Breast epithelium (tissue), 4 donors: ENCODE measurements around the gene NSUN2. TPM values are rescaled to one million over a fixed set of nuclear protein-coding genes. Genes with fewer than 3 reads are reported as not detected.

Experiments
- DNase-seq, 2 donors: peaks; one replicate each; pipeline ENCODE4 v3.0.0-alpha.2; 2019; ENCODE audit warnings: low spot score in 2 of 2
- H3K27ac ChIP-seq, 2 donors: fragments of 200-600 bp; sonication (generic) in 1 of 2; one replicate each; pipeline ENCODE4 v1.5.1; 2016 to 2019; ENCODE audit warnings: mild to moderate bottlenecking in 1 of 2
- H3K27me3 ChIP-seq, 2 donors: fragments of 200-600 bp; sonication (generic) in 1 of 2; one replicate each; pipeline versions ENCODE4 v1.5.1 to v1.6.0; 2017 to 2019; ENCODE audit warnings: control low read depth in 1 of 2, mild to moderate bottlenecking in 1 of 2
- H3K36me3 ChIP-seq: fragments of 200-600 bp; one replicate; pipeline ENCODE4 v1.5.1; 2019
- H3K4me1 ChIP-seq, 2 donors: fragments of 200-600 bp; sonication (generic); one replicate each; pipeline ENCODE4 v1.5.1; 2016 to 2019; ENCODE audit warnings: control low read depth in 1 of 2
- H3K4me3 ChIP-seq, 3 donors: fragments of 200-600 bp; sonication (generic); 1 replicate in 2 of 3; 2 replicates in 1 of 3; pipeline ENCODE4 v1.5.1; 2016 to 2019; ENCODE audit warnings: mild to moderate bottlenecking in 3 of 3, moderate library complexity in 2 of 3
- H3K9me3 ChIP-seq, 2 donors: fragments of 200-600 bp; sonication (generic) in 1 of 2; one replicate each; pipeline ENCODE4 v1.5.1; 2016 to 2019; ENCODE audit warnings: control low read depth in 1 of 2
- POLR2A ChIP-seq: fragments of 450-650 bp; IDR thresholded peaks from one replicate; pipeline ENCODE4 v1.6.1; 2016; ENCODE audit warnings: antibody characterized with exemption, mild to moderate bottlenecking, moderate library complexity
- POLR2AphosphoS5 ChIP-seq, 3 donors: sonication (generic); formaldehyde crosslinking; IDR thresholded peaks; one replicate each; pipeline ENCODE4 v1.6.1; 2017; ENCODE audit warnings: antibody characterized with exemption in 3 of 3
- intact Hi-C: fragments of 100-400 bp; cut with DNase I; formaldehyde crosslinking; loops from one replicate; pipeline ENCODE4 v1.15.1; 2023; ENCODE audit warnings: low total_unique reads
- total RNA-seq, 3 donors: library from RNA; depleted of rRNA; stranded (reverse); fragments of >200 nt; gene quantifications; one replicate each; pipeline ENCODE4 v1.1.0, GENCODE V29; 2016
- TF ChIP-seq, protein P1 (sequence below), 3 donors: fragments of 450-650 bp; IDR thresholded peaks; one replicate each; pipeline ENCODE4 v1.5.1; 2016 to 2017; ENCODE audit warnings: antibody characterized with exemption in 3 of 3, mild to moderate bottlenecking in 3 of 3, moderate library complexity in 3 of 3

Gene NSUN2
- total RNA-seq, 3 donors from 2014 or later = 36.8 to 58.7 (median 55.6) TPM

GRCh38 chr5:6590581-6590980 is 42.3 kb downstream of the NSUN2 start:
- H3K4me1 ChIP-seq = no peaks in the 10 kb centered on the region
- H3K36me3 ChIP-seq = no peaks in the 10 kb centered on the region
- peaks cover 0 to 7% of the 10 kb centered on the region in 2 donors for H3K27me3 ChIP-seq
- TF ChIP-seq POLR2AphosphoS5 (IDR thresholded peaks at IDR 0.05) (no peak), POLR2A (no peak)
- TF ChIP-seq, protein P1, sequence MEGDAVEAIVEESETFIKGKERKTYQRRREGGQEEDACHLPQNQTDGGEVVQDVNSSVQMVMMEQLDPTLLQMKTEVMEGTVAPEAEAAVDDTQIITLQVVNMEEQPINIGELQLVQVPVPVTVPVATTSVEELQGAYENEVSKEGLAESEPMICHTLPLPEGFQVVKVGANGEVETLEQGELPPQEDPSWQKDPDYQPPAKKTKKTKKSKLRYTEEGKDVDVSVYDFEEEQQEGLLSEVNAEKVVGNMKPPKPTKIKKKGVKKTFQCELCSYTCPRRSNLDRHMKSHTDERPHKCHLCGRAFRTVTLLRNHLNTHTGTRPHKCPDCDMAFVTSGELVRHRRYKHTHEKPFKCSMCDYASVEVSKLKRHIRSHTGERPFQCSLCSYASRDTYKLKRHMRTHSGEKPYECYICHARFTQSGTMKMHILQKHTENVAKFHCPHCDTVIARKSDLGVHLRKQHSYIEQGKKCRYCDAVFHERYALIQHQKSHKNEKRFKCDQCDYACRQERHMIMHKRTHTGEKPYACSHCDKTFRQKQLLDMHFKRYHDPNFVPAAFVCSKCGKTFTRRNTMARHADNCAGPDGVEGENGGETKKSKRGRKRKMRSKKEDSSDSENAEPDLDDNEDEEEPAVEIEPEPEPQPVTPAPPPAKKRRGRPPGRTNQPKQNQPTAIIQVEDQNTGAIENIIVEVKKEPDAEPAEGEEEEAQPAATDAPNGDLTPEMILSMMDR (IDR thresholded peaks at IDR 0.05) = no peak
- H3K27ac ChIP-seq = no peak overlapping the region
- H3K9me3 ChIP-seq = no peaks in the 10 kb centered on the region
- intact Hi-C loops = no loop called here
- DNase-seq = no peak
- H3K4me3 ChIP-seq = no peak overlapping the region

DNA sequence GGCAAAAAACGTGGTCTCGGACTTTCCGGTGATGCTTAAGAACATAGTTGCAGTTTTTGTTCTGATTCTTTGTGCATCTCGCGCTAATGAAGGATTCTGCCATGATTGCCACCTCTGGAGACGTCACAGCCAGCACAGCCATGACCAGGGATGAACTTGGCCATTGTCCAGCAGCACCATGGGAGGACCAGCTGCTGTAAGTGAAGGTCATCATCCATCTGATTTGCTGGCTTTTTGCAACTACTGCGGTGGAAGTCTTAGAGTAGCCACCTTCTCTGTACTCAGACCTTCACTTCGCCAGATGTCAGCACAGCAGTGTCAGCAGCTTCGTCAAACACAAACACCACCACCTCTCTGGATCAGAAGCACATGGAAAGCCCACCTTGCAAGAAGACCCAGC is 45.7 kb downstream of the NSUN2 start:
- DNase-seq = no peak
- H3K27me3 ChIP-seq = peaks cover 0 to 32% of the 10 kb centered on the region in 2 donors
- no peak overlapping the region for H3K27ac ChIP-seq
- H3K36me3 ChIP-seq = no peaks in the 10 kb centered on the region
- no peak overlapping the region for H3K4me3 ChIP-seq
- TF ChIP-seq, protein P1 (IDR thresholded peaks at IDR 0.05) = no peak
- TF ChIP-seq POLR2A (no peak), POLR2AphosphoS5 (IDR thresholded peaks at IDR 0.05) (no peak)
- peaks cover 0 to 2% of the 10 kb centered on the region in 2 donors for H3K4me1 ChIP-seq
- H3K9me3 ChIP-seq = no peaks in the 10 kb centered on the region
- intact Hi-C loops = no loop called here

GRCh38 chr5:6586647-6587042 is 46.2 kb downstream of the NSUN2 start:
- peaks cover 0 to 2% of the 10 kb centered on the region in 2 donors for H3K4me1 ChIP-seq
- H3K27me3 ChIP-seq = peaks cover 0 to 35% of the 10 kb centered on the region in 2 donors
- no peak for DNase-seq
- H3K9me3 ChIP-seq = no peaks in the 10 kb centered on the region
- no peaks in the 10 kb centered on the region for H3K36me3 ChIP-seq
- intact Hi-C loops = no loop called here
- H3K27ac ChIP-seq = no peak overlapping the region
- H3K4me3 ChIP-seq = no peak overlapping the region
- TF ChIP-seq, protein P1 (IDR thresholded peaks at IDR 0.05) = no peak
- TF ChIP-seq POLR2A = no peak
- TF ChIP-seq POLR2AphosphoS5 (IDR thresholded peaks at IDR 0.05) = no peak

DNA sequence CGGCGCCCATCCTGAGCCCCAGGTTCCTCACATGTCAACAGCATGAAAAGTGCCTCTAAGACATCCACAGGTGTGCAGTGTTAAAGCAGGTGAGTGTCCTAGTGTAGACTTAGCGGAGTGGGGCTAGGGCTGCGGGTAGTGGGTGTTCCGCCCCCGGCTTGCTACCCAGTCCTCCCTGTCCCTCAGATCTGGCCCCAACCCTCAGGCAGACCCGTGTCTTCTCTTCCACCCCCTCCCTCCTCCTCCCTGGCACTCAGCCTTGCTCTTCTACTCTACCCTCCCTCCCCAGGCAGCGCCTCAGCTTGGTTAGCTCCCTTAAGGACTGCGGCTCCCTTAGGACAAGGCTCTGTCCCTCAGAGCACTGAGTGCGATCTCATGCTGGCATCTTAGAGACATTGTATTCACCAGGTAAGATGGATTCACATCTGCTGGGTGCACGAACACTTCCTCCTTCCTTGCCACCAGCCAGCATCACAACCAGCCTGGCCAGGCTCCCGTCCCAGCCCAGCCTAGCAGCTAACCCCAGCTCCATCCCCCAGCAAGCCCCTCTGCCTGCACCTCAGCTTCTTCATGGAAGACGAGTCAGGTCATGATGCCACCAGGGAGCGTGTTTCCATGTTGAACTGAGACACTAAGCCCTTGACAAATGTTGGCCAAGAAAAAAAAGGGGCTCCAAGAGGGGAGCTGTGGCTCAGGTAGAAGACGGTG is 46.8 kb downstream of the NSUN2 start:
- TF ChIP-seq, protein P1 (IDR thresholded peaks at IDR 0.05) = no peak
- no peak for TF ChIP-seq POLR2AphosphoS5 (IDR thresholded peaks at IDR 0.05)
- TF ChIP-seq POLR2A = no peak
- intact Hi-C loops = no loop called here
- Histone ChIP-seq H3K4me1 (peaks cover 0 to 2% of the 10 kb centered on the region in 2 donors), H3K27me3 (peaks cover 0 to 40% of the 10 kb centered on the region in 2 donors), H3K27ac (no peak overlapping the region), H3K9me3 (no peaks in the 10 kb centered on the region), H3K4me3 (no peak overlapping the region), H3K36me3 (no peaks in the 10 kb centered on the region)
- DNase-seq = no peak

GRCh38 chr5:6585168-6585567 is 47.7 kb downstream of the NSUN2 start:
- intact Hi-C loops = no loop called here
- H3K27me3 ChIP-seq = peaks cover 0 to 44% of the 10 kb centered on the region in 2 donors
- no peak for DNase-seq
- H3K9me3 ChIP-seq = no peaks in the 10 kb centered on the region
- H3K4me3 ChIP-seq = no peak overlapping the region
- peaks cover 0 to 2% of the 10 kb centered on the region in 2 donors for H3K4me1 ChIP-seq
- no peaks in the 10 kb centered on the region for H3K36me3 ChIP-seq
- TF ChIP-seq POLR2A (no peak), POLR2AphosphoS5 (IDR thresholded peaks at IDR 0.05) (no peak)
- TF ChIP-seq, protein P1 (IDR thresholded peaks at IDR 0.05) = no peak
- no peak overlapping the region for H3K27ac ChIP-seq
